Stimulated activated CD4-positive, alpha-beta T cell treated with anti-CD3 and anti-CD28 coated beads, Interleukin-12 subunit alpha, Interleukin-12 subunit beta, amount 100 ng/mL, for 4 hours (primary cell): Measurements from ENCODE around the gene CADPS2.

ENCODE experiments used
- DNase-seq: peaks from one replicate; pipeline ENCODE4 v3.0.0-alpha.2; 2020

Gene CADPS2

GRCh38 chr7:122766593-122766992 lies 119.7 kb downstream of the CADPS2 start:
- no peak for DNase-seq

GRCh38 chr7:122764902-122765301 lies 121.4 kb downstream of the CADPS2 start:
- no peak for DNase-seq

- DNase-seq: no peak
These were observed 122.2 kb downstream of the CADPS2 start for GRCh38 chr7:122764020-122764419.

DNA sequence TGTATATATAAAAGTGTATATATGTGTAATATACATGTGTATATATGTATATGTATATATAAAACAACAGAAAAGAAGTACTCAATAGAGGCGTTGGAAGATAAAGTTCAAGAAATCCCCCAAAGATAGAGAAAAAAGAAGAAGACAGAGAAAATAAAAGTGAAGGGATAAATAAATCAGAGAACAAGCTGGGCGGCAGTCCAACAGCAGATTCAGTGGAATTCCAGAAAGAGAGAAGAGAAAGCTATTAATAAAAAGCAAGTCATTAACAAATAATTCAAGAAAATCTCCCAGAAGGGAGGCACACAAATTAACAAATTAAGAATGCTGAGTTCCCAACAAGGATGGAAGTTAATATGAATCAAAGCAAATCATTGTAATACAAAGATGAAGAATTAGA lies 124.2 kb downstream of the CADPS2 start:
- DNase-seq: no peak

DNA sequence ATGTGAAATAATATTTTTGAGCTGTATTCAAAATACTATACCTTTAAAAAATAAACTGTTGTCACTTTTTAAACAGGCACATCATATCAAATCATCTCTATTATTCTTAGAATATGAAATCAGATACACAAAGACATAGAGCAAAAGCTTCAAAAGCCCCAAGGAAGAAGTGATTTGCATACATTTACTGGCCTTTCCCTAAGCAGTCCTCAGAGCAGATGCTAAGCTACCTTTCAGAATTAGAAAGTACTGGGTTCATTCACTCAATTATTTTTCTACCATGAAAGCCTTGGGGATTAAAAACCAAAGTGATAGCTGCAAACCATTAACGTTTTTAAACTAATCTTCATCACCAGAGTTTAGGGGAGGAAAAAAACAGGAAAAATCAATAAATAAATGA lies 127.8 kb downstream of the CADPS2 start:
- no peak for DNase-seq

- no peak for DNase-seq
These were observed 129.4 kb downstream of the CADPS2 start for GRCh38 chr7:122756860-122757259.

GRCh38 chr7:122755696-122756095 lies 130.6 kb downstream of the CADPS2 start:
- no peak for DNase-seq

GRCh38 chr7:122752583-122752982 lies 133.7 kb downstream of the CADPS2 start:
- no peak for DNase-seq

GRCh38 chr7:122750389-122750788 lies 135.9 kb downstream of the CADPS2 start:
- DNase-seq: no peak

DNA sequence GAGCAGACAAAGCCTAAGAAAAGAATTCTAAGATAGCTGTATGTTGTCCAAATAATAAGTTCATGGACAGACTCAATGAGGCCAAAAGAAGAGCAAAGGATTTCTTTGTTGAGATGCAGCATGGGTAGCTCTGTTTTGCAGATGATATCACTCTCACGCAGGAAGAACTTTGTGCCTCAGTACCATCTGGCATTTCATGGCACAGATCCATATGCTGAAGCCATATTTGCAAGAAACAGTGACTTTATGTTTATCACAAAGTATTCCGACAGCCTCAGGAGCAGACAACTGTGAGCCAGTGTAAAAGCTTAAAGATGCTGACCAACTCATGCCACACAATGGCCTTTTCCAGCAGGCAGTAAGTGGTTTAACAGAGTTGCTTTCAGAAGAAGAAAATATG lies 138.1 kb downstream of the CADPS2 start:
- DNase-seq: no peak

DNA sequence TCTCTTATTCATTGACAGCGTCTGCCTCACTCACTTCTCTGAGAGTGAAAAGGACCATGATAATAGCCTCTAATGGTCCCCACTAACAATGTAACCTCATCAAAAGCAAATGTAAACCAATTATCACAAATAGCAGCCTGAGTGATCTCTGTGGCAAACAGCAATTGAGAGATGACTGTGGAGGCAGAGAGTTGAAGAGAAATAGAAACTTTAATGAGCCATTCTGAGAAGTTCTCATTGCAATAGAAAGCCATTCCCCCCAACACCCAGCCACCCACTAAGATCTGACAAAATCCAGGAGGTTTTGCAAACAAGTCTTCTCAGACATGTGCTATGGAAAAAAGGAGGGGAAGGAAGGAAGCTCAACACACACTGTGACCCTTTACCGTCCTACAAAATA lies 139.3 kb downstream of the CADPS2 start:
- DNase-seq: no peak

- no peak for DNase-seq
These were observed 143.0 kb downstream of the CADPS2 start for GRCh38 chr7:122743211-122743610.

DNA sequence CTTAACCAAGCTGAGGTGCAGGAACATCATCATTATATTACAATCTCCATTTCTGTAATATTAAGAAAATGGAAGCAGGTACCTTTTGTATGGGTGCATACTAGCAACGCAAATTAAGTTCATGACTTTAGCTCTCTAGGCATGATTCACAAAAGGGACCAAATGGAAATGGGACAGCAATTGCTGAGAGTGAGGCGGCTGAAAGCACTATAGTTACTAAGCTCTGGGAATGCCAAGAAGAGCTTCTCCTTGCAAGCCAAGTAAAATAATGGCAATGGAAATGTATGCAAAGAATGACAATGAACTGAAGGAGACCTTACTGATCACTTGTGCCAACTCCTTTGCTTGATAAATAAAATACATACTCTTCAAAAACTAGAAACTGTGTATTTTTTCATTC lies 147.3 kb downstream of the CADPS2 start:
- no peak for DNase-seq

GRCh38 chr7:122736183-122736582 lies 150.1 kb downstream of the CADPS2 start:
- DNase-seq: no peak

DNA sequence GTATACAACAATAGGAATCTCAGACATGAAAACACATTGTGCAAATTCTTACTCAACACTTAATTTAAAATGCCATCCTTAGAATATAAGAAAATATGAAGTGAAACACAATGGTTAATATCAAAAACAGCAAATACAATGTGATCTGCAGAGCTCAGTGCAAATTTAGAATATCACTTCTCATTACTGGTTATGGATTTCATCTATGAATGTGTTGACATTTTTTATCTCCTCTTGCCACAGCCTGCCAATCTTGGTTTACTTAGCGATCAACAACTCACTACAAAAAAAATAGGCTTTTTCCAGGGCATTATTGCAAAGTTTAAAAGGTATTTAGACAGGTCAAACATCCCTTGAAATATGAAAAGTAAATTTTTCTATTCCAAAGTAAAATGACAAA lies 158.5 kb downstream of the CADPS2 start:
- DNase-seq: no peak

DNA sequence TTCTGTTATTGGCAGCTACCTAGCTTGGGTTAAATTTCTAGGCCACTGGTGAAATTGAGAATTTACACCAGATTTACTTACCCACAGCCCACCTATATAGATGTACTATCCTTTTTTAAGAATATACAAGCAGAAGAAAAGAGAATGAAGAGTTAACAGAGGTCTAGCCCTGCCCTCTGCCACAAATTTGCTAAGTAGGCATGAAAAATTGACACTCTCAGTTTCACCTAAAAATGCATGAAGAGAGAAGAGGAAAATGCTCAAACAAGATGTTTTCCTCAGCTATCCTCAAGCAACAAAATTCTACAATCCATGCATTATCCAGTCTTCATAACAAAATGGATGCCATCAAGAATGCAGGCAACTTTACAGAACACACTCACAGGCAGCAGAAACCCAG lies 158.9 kb downstream of the CADPS2 start:
- no peak for DNase-seq

DNA sequence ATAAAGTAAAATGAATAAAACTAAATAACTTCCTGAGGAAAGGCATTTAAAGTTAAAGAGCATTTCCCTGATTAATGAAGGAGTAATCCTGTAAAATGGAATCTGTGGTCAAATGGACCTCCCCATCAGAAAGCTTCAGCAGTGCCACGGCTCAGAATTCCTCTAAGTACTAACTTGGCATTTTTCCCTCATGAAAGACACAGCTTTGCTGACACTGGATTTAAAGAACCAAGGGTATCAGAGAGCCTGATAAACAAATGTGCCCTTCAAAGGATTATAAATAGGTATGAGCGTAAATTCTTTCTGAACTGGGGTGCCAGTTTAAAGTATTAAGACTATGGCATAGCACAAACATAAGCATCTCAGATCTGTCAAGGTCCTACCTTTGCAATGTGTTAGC lies 159.4 kb downstream of the CADPS2 start:
- no peak for DNase-seq

DNA sequence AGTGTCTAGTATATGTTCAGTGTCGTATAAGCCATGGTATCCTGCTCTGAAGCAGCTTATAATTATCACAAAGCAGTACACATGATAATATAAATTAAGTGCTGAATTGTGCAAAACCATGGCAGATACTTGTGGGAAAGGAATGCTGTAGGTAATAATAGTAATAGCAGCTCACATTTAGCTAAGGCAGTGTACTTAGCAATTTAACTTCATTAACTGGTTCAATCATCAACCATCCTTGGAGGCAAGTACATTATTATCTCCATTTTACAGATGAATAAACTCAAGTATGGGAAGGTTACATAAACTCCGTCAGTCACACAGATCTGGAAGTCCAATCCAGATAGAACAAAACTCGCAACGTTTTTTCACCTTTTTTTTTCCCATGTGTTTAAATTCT lies 161.9 kb downstream of the CADPS2 start:
- DNase-seq: no peak

DNA sequence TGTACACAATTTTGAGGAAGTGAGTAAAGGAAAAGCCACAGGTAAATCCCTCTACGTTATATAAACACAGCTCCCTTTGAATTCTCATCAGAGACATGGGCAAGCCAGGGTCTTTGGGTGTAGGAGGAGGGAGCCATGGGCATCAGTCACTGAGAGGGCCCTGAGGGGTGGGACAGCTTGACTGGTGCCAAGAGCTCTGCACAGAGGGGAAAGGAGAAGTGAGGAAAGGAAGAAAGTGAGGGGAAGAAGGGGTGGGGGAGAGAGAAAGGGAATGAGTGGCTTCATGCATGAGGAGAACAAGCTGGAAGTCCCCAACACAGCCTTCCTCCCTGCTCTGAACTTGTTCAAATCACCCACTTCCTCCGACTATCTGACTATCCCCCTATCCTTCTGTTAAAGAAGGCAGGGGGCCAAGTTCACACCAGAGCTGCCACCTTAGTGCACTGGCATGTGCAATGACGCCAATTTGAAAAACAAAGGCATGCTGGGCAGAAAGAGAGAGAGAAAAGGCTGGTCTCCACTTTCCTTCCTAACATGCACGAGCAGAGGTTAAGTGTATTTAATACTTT lies 167.2 kb downstream of the CADPS2 start:
- no peak for DNase-seq

DNA sequence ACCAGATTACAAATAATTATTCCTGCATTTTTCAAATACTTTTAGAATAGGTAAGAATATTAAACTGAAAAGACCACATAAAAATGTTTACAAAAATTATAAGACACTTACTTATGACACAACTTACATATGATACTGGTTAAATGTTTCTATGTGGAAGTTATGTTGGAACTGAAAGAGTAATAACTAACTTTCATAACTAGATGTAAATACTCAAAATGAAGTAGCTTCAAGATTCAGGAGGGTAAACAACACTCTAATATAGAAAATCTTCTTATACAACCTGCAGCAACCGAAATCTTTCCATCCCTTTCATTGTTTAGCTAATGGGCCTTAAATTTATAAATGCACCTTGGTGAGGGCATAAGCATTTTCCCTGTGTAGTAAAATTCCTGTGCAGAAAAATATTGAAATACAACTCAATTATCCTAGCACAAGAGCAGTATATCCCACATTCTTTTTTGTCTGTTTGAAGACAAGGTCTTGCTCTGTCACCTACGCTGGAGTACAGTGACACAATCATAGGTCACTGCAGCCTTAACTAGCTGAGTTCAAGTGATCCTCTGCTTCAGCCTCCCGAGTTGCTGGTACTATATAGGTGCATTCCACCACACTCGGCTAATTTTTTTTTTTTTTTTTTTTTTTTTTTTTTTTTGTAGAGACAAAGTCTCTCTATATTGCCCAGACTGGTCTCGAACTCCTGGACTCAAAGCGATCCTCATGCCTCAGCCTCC lies 168.7 kb downstream of the CADPS2 start:
- no peak for DNase-seq

DNA sequence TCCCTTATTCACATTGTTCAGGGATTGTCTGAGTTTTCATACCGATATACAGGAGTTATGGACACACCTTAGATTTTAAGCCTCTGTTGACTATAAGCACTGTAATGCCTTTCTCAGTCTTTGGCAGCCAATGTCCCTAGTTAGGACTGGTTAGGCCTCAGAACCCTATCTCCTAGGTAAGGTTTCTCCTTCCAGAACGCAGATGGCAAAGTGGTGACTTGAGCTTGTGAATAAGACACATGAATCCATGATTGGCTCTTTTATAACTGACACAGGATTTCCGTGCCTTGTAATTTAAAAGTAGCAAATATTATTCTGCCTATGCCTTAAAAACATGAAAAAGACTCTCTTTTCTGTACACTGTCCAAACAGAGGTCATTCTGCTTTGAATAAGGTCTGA lies 171.1 kb downstream of the CADPS2 start:
- DNase-seq: no peak

GRCh38 chr7:122710916-122711315 lies 175.3 kb downstream of the CADPS2 start:
- DNase-seq: no peak

- no peak for DNase-seq
These were observed 176.2 kb downstream of the CADPS2 start for GRCh38 chr7:122709930-122710646.

- DNase-seq: no peak
These were observed 179.4 kb downstream of the CADPS2 start for GRCh38 chr7:122706836-122707235.
